WTC11 (cell line): ENCODE results near the gene TRAF7. TPM values are rescaled to one million over a fixed set of nuclear protein-coding genes. Genes with fewer than 3 reads are reported as not detected.

Experiments used
- ATAC-seq: fragments of 200-7000 bp; cut with Tn5 transposase; 2 replicates; pipeline ENCODE4 v1.10.0; 2021; ENCODE audit warnings: mild to moderate bottlenecking, moderate library complexity
- CTCF ChIA-PET: fragments of 300-600 bp; sonication (Branson Sonifier 250); formaldehyde crosslinking; loops from one replicate; lab custom pipeline; 2021; ENCODE audit warnings: antibody characterized with exemption; lab: Charles Lee
- POLR2A ChIA-PET: fragments of 350-600 bp; sonication (Branson Sonifier 250); formaldehyde crosslinking; loops from one replicate; lab custom pipeline; 2021; ENCODE audit warnings: antibody characterized with exemption; lab: Charles Lee
- DNase-seq: peaks from one replicate; pipeline ENCODE4 v3.0.0; 2021; ENCODE audit warnings: low spot score
- H3K27ac Mint-ChIP-seq: 2 replicates; pipeline ENCODE4 v1.8.0; 2021; ENCODE audit warnings: mixed read lengths
- H3K27me3 Mint-ChIP-seq: 2 replicates; pipeline ENCODE4 v1.8.0; 2021; ENCODE audit warnings: low read depth, mild to moderate bottlenecking, moderate library complexity, mixed read lengths
- H3K36me3 Mint-ChIP-seq: 2 replicates; pipeline ENCODE4 v1.8.0; 2021; ENCODE audit warnings: mixed read lengths
- H3K4me1 Mint-ChIP-seq: 2 replicates; pipeline ENCODE4 v1.8.0; 2022; ENCODE audit warnings: mixed read lengths
- H3K4me3 Mint-ChIP-seq: 2 replicates; pipeline ENCODE4 v1.8.0; 2021; ENCODE audit warnings: mild to moderate bottlenecking, moderate library complexity, mixed read lengths
- H3K9me3 Mint-ChIP-seq: 2 replicates; pipeline ENCODE4 v1.8.0; 2021; ENCODE audit warnings: mixed read lengths
- AR ChIP-seq: fragments of 250-450 bp; sonication (Bioruptor Pico); IDR thresholded peaks from 2 replicates; pipeline ENCODE4 v1.9.0; 2021; ENCODE audit warnings: mild to moderate bottlenecking
- ATF2 ChIP-seq: sonication (generic); formaldehyde crosslinking; IDR thresholded peaks from 2 replicates; pipeline ENCODE4 v1.8.1; 2022; ENCODE audit warnings: low read depth, missing genetic modification reagents, borderline replicate concordance
- CBFB ChIP-seq: sonication (generic); formaldehyde crosslinking; IDR thresholded peaks from 2 replicates; pipeline ENCODE4 v1.8.1; 2022; ENCODE audit warnings: mild to moderate bottlenecking, low read depth, missing genetic modification reagents
- E2F4 ChIP-seq: sonication (generic); formaldehyde crosslinking; IDR thresholded peaks from 2 replicates; pipeline ENCODE4 v1.8.1; 2022; ENCODE audit warnings: low read depth, mild to moderate bottlenecking, moderate library complexity, missing genetic modification reagents, borderline replicate concordance
- EMX1 ChIP-seq: fragments of 250-450 bp; sonication (Bioruptor Pico); IDR thresholded peaks from 2 replicates; pipeline ENCODE4 v1.8.0; 2021; ENCODE audit warnings: mild to moderate bottlenecking
- ETV6 ChIP-seq: sonication (generic); formaldehyde crosslinking; IDR thresholded peaks from 2 replicates; pipeline ENCODE4 v1.8.1; 2022; ENCODE audit warnings: mild to moderate bottlenecking, missing genetic modification reagents
- FOXP1 ChIP-seq: sonication (generic); formaldehyde crosslinking; IDR thresholded peaks from 2 replicates; pipeline ENCODE4 v1.8.0; 2022; ENCODE audit warnings: missing genetic modification reagents, mild to moderate bottlenecking, moderate library complexity, borderline replicate concordance
- PREB ChIP-seq: sonication (generic); formaldehyde crosslinking; IDR thresholded peaks from 2 replicates; pipeline ENCODE4 v1.8.1; 2022; ENCODE audit warnings: mild to moderate bottlenecking, missing genetic modification reagents, moderate library complexity, borderline replicate concordance
- PRRX2 ChIP-seq: fragments of 250-450 bp; sonication (Bioruptor Pico); IDR thresholded peaks from 2 replicates; pipeline ENCODE4 v1.8.0; 2021; ENCODE audit warnings: mild to moderate bottlenecking
- RELA ChIP-seq: sonication (generic); formaldehyde crosslinking; IDR thresholded peaks from 2 replicates; pipeline ENCODE4 v1.8.1; 2022; ENCODE audit warnings: missing genetic modification reagents, mild to moderate bottlenecking, borderline replicate concordance
- SP1 ChIP-seq: sonication (generic); formaldehyde crosslinking; conservative IDR thresholded peaks from 2 replicates; pipeline ENCODE4 v1.8.1; 2022; ENCODE audit warnings: missing genetic modification reagents
- TEAD1 ChIP-seq: sonication (generic); formaldehyde crosslinking; IDR thresholded peaks from 2 replicates; pipeline ENCODE4 v1.8.0; 2022; ENCODE audit warnings: mild to moderate bottlenecking, missing genetic modification reagents
- TP53 ChIP-seq: sonication (generic); formaldehyde crosslinking; IDR thresholded peaks from 2 replicates; pipeline ENCODE4 v1.8.1; 2023; ENCODE audit warnings: mild to moderate bottlenecking, missing genetic modification reagents
- USF1 ChIP-seq: sonication (generic); formaldehyde crosslinking; IDR thresholded peaks from 2 replicates; pipeline ENCODE4 v1.8.0; 2022; ENCODE audit warnings: mild to moderate bottlenecking, missing genetic modification reagents
- USF2 ChIP-seq: sonication (generic); formaldehyde crosslinking; IDR thresholded peaks from 2 replicates; pipeline ENCODE4 v1.8.1; 2023; ENCODE audit warnings: mild to moderate bottlenecking, missing genetic modification reagents, moderate library complexity
- ZNF232 ChIP-seq: sonication (generic); formaldehyde crosslinking; IDR thresholded peaks from 2 replicates; pipeline ENCODE4 v1.8.0; 2022; ENCODE audit warnings: mild to moderate bottlenecking, missing genetic modification reagents
- ZNF281 ChIP-seq: sonication (generic); formaldehyde crosslinking; IDR thresholded peaks from 2 replicates; pipeline ENCODE4 v1.8.0; 2023; ENCODE audit warnings: mild to moderate bottlenecking, missing genetic modification reagents
- ZNF423 ChIP-seq: fragments of 250-450 bp; sonication (Bioruptor Pico); IDR thresholded peaks from 2 replicates; pipeline ENCODE4 v2.1.2; 2022; ENCODE audit warnings: mild to moderate bottlenecking, moderate library complexity
- ZNF512 ChIP-seq: sonication (generic); formaldehyde crosslinking; IDR thresholded peaks from 2 replicates; pipeline ENCODE4 v1.8.1; 2022; ENCODE audit warnings: missing genetic modification reagents, borderline replicate concordance
- total RNA-seq: library from RNA; stranded (reverse); gene quantifications from 3 replicates; pipeline ENCODE4 v1.2.3, GENCODE V29; 2021

Gene TRAF7
- total RNA-seq, 1 experiment from 2014 or later = 148 TPM

GRCh38 chr16:2186505-2186904, 30.9 kb downstream of the TRAF7 start:
- H3K36me3 Mint-ChIP-seq = no peaks in the 10 kb centered on the region
- H3K9me3 Mint-ChIP-seq = no peaks in the 10 kb centered on the region
- CTCF ChIA-PET = interaction anchor here (5.7 kb wide), 1 partner anchor 8 kb away, joined by 24 read pairs; no protein-coding TSS in a partner anchor
- ATAC-seq (no peak), DNase-seq (no peak)
- 0 out of 2 replicates have a peak, but pooled peaks cover 3% of the 10 kb centered on the region for H3K4me1 Mint-ChIP-seq
- TF ChIP-seq ATF2 (CRISPR knock-in tag) = no peak
- no peak for TF ChIP-seq RELA (CRISPR knock-in tag)
- H3K4me3 Mint-ChIP-seq = no peak overlapping the region
- H3K27ac Mint-ChIP-seq = no peak overlapping the region
- POLR2A ChIA-PET = no interaction called here
- no peaks in the 10 kb centered on the region for H3K27me3 Mint-ChIP-seq

GRCh38 chr16:2187212-2187611, 31.6 kb downstream of the TRAF7 start:
- H3K4me3 Mint-ChIP-seq = no peak overlapping the region
- CTCF ChIA-PET = interaction anchor here (1.0 kb wide), 1 partner anchor 314 kb away, joined by 4 read pairs; no protein-coding TSS in a partner anchor
- ATAC-seq = peak; percentile 22
- no peaks in the 10 kb centered on the region for H3K36me3 Mint-ChIP-seq
- TF ChIP-seq USF2 (no peak), PRRX2 (CRISPR knock-in tag) (no peak), CBFB (CRISPR knock-in tag) (no peak), ETV6 (no peak), PREB (CRISPR knock-in tag) (no peak)
- no peak for DNase-seq
- no peaks in the 10 kb centered on the region for H3K9me3 Mint-ChIP-seq
- no peaks in the 10 kb centered on the region for H3K27me3 Mint-ChIP-seq
- H3K4me1 Mint-ChIP-seq = no peaks in the 10 kb centered on the region
- H3K27ac Mint-ChIP-seq = no peak overlapping the region
- POLR2A ChIA-PET = no interaction called here

GRCh38 chr16:2188395-2188794, 32.8 kb downstream of the TRAF7 start:
- Mint-ChIP-seq H3K36me3 (no peaks in the 10 kb centered on the region), H3K9me3 (no peaks in the 10 kb centered on the region), H3K27me3 (no peaks in the 10 kb centered on the region; the same call in 1 of the 2 replicates), H3K4me1 (no peaks in the 10 kb centered on the region), H3K27ac (no peak overlapping the region), H3K4me3 (no peak overlapping the region)
- ATAC-seq (no peak), DNase-seq (no peak)
- ChIA-PET POLR2A (no interaction called here), CTCF (interaction anchor here (1.1 kb wide), 2 partner anchors 185 to 313 kb away, joined by 3 to 4 read pairs; no protein-coding TSS in a partner anchor)
- TF ChIP-seq TP53 (CRISPR knock-in tag) (no peak), SP1 (CRISPR knock-in tag) (no peak), E2F4 (no peak), TEAD1 (CRISPR knock-in tag) (no peak), EMX1 (no peak), AR (no peak), ZNF512 (CRISPR knock-in tag) (no peak), RELA (CRISPR knock-in tag) (no peak), FOXP1 (CRISPR knock-in tag) (no peak), ZNF423 (CRISPR knock-in tag) (no peak), ZNF281 (CRISPR knock-in tag) (no peak), ZNF232 (CRISPR knock-in tag) (no peak), USF1 (CRISPR knock-in tag) (no peak)
